Stimulated activated CD8-positive, alpha-beta memory T cell treated with anti-CD3 and anti-CD28 coated beads, Interleukin-7, amount 100 ng/mL, for 24 hours (primary cell): ENCODE measurements around the gene ASCC2.
"Not testable (repeated sequence)": the region's sequence is repeated elsewhere in the genome, so short reads cannot be mapped to it uniquely, and the experiment has no call there.

Experiments used
- DNase-seq: peaks from one replicate; pipeline ENCODE4 v3.0.0-alpha.2; 2020; ENCODE audit warnings: low read depth

ASCC2 gene

GRCh38 chr22:29837741-29838598, at the start of gene ASCC2:
Gene ASCC2 (minus strand): TSS chr22:29838274. CDS start chr22:29832325, 5,949 bp downstream.
- DNase-seq: peak; percentile 99

GRCh38 chr22:29887358-29887757, 49.3 kb upstream of the ASCC2 start:
- no peak for DNase-seq

- DNase-seq: no peak
These were observed 48.5 kb upstream of the ASCC2 start for GRCh38 chr22:29886596-29886995.

- no peak for DNase-seq
These were observed 47.5 kb upstream of the ASCC2 start for GRCh38 chr22:29885610-29886009.

GRCh38 chr22:29883775-29884097, 45.7 kb upstream of the ASCC2 start:
- DNase-seq: no peak

DNA sequence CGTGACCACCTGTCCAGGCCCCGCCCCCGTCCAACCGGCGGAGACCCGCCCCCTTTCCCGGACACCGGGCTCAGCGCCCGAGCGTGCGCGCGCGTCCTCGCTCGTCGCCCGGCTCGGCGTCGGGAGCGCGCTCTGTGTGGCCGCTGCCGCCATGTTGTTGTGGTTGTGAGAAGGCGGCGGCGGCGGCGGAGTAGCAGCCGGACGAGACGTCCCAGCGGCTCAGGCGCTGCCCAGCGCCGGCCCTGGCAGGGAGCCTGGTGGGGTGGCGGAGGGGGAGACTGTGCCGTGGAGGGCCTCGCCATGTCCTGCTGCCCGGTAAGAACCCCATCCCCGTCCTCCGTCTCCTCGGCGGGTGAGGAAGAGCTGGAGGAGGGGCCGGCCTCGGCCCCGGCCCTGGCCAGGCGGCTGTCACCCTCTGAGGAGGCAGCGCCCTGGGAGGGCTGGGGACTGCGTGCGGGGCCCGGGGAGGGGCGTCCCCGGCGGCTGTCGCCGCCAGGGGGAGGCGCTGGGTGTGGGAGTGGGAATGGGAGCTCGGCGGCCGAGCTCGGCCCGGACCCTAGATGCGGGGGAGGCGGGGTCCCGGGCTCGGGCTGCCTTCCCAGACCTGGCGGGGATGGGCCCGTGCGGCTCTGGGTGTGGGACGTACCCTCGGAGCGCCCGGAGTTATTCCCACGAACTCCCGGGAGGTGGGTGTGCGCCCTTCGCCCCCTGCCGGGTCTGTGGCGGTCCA, 45.1 kb upstream of the ASCC2 start, which contains the start of gene MTMR3:
MTMR3 (plus strand) TSS at position 130 of the 730 bp plus-strand sequence. CDS start 87,886 bp downstream, outside the sequence.
- peak; percentile 91 for DNase-seq

GRCh38 chr22:29882716-29883044, 44.6 kb upstream of the ASCC2 start:
- DNase-seq: no peak

DNA sequence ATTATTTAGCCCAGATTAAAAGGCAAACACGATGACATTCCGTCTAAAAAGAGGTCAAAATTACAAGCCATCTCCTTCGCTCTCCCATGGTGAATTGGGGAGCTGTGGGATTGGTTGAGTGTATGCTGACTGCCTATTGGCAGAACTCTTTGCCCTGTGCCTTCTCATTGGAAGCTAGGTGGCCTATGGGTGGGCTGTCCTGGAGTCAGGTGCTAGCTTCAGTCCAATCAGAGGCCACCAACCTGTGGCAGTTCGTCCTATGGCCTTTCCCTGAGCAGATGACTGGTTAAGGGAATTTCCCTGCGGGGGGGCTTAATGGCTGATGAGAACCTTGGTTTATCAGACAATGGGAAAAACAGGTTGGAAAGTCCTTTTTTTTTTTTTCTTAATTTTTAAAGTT, 41.7 kb upstream of the ASCC2 start:
- no peak for DNase-seq

- no peak for DNase-seq
These were observed 39.5 kb upstream of the ASCC2 start for GRCh38 chr22:29877620-29878019.

- DNase-seq: no peak
These were observed 35.9 kb upstream of the ASCC2 start for GRCh38 chr22:29873943-29874342.

DNA sequence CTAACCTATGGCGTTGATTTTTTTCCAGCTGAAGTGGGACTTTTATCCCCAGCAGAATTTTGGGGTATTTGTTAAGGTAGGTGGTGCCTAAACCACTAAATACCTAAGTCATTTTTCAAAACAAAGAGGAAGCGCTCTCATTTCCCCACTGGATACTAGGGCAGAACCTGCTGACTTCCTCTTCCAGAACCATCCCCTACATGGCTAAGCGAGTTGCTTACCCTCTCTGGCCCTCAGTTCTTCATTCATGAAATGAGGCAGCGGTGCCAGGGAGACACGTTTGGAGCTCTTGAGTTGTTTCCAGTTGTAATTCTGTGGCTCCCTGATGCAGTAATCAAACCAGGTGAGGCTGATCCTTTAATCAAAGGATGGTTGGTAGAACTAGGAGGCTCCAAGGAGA, 34.9 kb upstream of the ASCC2 start:
- no peak for DNase-seq

DNA sequence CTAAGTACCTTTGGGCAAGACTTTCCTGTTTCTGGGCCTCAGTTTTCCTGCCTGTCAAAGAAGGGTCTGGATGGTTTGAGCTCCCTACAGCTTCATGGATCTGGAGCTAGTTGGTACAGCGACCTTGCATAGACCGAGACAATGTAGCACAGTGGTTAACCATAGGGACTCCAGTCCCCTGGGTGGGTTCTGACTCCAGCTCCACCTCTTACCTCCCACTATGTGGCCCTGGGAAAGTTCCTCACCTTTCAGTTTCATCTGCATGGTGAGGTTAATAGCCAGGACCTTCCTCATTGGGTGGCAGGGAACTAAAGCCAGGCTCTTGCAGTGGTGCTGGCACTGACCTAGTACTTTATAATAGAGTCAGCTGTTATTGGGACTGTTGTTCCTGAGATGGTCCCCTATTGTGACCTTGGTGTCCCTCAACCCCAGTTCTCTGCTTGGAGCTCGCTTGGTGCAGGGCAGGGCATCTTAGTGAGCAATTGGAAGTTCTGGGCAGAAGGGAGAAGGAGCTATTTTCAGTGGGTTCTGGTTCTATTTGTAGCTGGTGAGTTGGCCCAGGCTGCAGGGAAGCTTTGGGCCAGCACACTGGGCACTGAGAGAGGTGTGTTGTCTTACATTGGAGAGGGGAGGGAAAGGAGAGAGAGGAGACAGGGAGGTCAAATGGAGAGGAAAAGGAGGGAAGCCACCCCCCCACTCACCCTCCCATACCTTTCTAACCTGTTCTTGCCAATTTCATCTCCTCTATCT, 34.2 kb upstream of the ASCC2 start:
- no peak for DNase-seq

- DNase-seq: no peak
These were observed 33.6 kb upstream of the ASCC2 start for GRCh38 chr22:29871684-29872083.

- DNase-seq: no peak
These were observed 32.5 kb upstream of the ASCC2 start for GRCh38 chr22:29870574-29870973.

DNA sequence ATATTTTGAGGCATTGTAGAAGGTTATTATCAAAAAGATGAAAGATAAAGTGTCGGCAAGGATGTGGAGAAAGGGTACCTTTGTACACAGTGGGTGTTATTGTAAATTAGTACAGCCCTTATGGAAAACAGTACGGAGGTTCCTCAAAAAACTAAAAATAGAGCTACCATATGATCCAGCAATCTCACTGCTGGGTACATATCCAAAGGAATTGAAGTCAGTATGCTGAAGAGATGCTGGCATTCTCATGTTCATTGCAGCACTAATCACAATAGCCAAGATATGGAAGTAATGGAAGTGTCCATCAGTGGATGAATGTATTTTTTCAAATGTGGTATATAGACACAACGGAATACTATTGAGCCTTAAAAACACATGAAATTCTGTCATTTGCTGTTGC, 29.8 kb upstream of the ASCC2 start:
- no peak for DNase-seq

DNA sequence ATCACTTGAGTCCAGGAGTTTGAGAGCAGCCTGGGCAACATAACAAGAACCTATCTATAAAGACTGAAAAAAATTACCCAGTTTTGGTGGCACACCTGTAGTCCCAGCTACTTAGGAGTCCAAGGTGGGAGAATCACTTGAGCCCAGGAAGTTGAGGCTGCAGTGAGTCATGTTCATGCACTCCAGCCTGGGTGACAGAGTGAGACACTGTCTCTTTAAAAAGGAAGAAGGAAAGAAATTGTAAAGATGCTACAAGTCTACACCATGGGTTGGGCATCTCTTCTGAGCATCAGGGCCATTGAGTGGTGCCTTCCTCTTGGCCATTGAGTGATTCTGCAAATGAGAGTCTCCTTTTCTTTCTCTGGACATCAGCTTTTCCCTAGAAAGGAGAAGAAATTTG, 29.2 kb upstream of the ASCC2 start:
- no peak for DNase-seq

DNA sequence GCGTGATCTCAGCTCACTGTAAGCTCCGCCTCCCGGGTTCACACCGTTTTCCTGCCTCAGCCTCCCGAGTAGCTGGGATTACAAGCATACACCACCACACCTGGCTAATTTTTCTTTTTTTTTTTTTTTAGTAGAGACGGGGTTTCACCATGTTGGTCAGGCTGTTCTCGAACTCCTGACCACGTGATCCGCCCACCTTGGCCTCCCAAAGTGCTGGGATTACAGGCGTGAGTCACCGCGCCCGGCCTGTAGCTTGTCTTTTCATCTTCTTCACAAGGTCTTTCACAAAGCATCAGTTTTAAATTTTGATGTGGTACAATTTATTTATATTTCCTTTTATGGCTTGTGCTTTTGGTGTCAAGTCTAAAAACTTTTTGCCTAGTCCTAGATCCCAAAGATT, 27.5 kb upstream of the ASCC2 start:
- not testable (repeated sequence) for DNase-seq

- DNase-seq: no peak
These were observed 23.7 kb upstream of the ASCC2 start for GRCh38 chr22:29861672-29862297.

- DNase-seq: no peak
These were observed 22.1 kb upstream of the ASCC2 start for GRCh38 chr22:29860006-29860766.

DNA sequence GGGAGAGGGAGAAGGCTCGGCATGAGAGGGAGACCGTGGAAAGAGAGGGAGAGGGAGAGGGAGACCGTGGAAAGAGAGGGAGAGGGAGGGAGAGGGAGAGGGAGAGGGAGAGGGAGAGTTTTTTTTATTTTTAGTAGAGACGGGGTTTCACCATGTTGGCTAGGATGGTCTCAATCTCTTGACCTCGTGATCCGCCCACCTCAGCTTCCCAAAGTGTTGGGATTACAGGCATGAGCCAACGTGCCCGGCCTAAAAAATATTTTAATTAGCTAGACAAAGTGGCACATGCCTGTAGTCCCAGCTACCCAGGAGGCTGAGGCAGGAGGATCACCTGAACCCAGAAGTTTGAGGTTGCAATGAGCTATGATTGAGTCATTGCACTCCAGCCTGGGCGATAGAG, 21.0 kb upstream of the ASCC2 start:
- DNase-seq: not testable (repeated sequence)

GRCh38 chr22:29856496-29856895, 18.4 kb upstream of the ASCC2 start:
- DNase-seq: no peak
